Prostate gland (tissue), 2 donors: Measurements from ENCODE around the gene COG2.

Source experiments
- CTCF ChIP-seq, 4 experiments: fragments of 200-600 bp in 2 of 4; fragments of 450-650 bp in 2 of 4; sonication (generic) in 2 of 4; IDR thresholded peaks; 1 replicate in 3 of 4; 2 replicates in 1 of 4; pipeline ENCODE4 v1.5.1; 2016 to 2019; ENCODE audit warnings: antibody characterized with exemption in 4 of 4, mild to moderate bottlenecking in 2 of 4, moderate library complexity in 2 of 4
- POLR2A ChIP-seq: fragments of 450-650 bp; IDR thresholded peaks from one replicate; pipeline ENCODE4 v1.6.1; 2016; ENCODE audit warnings: antibody characterized with exemption, mild to moderate bottlenecking
- POLR2AphosphoS5 ChIP-seq: sonication (generic); formaldehyde crosslinking; IDR thresholded peaks from one replicate; pipeline ENCODE4 v1.6.1; 2017; ENCODE audit warnings: antibody characterized with exemption

GRCh38 chr1:230612651-230613050 lies 29.6 kb upstream of the COG2 start:
- TF ChIP-seq CTCF (IDR thresholded peaks at IDR 0.05), result no peak
- no peak for TF ChIP-seq POLR2AphosphoS5
- TF ChIP-seq POLR2A, result no peak
